H1 (cell line): ENCODE results near the gene KCNQ1. TPM values are rescaled to one million over a fixed set of nuclear protein-coding genes. Genes with fewer than 3 reads are reported as not detected.
A peak's percentile ranks its signal among the peaks of the same experiment; 100 is the strongest.

Experiments
- BACH1 ChIP-seq: IDR thresholded peaks from 2 replicates; pipeline ENCODE4 v1.6.1; 2012; ENCODE audit warnings: low read length, improper control_type of control experiment
- BRCA1 ChIP-seq: IDR thresholded peaks from 2 replicates; pipeline ENCODE4 v1.6.1; 2012; ENCODE audit warnings: low read depth, low read length, improper control_type of control experiment
- CBX5 ChIP-seq: fragments of 300-800, 300-1000 bp; sonication (generic); IDR thresholded peaks from 2 replicates; pipeline ENCODE4 v1.7.1; 2016; ENCODE audit warnings: antibody characterized with exemption, low read length, low read depth
- CREB1 ChIP-seq: IDR thresholded peaks from 2 replicates; pipeline ENCODE4 v1.6.1; 2012; ENCODE audit warnings: inconsistent platforms
- CTBP2 ChIP-seq: IDR thresholded peaks from 2 replicates; pipeline ENCODE4 v1.7.0; 2011; ENCODE audit warnings: borderline replicate concordance, mild to moderate bottlenecking, moderate library complexity, mixed read lengths, low read length; ENCODE audit not compliant: insufficient read depth, insufficient read length
- CTCF ChIP-seq, 3 experiments: IDR thresholded peaks; 1 replicate in 2 of 3; 2 replicates in 1 of 3; pipeline versions ENCODE4 v1.5.1 to v1.6.1; 2011; ENCODE audit warnings: low read length in 3 of 3, mild to moderate bottlenecking in 3 of 3, inconsistent platforms in 2 of 3, low read depth in 1 of 3, moderate library complexity in 1 of 3; ENCODE audit not compliant: insufficient read depth in 1 of 3; ENCODE audit errors: control extremely low read depth in 1 of 3
- EZH2 ChIP-seq: fragments of 200-600 bp; sonication (generic); IDR thresholded peaks from 2 replicates; pipeline ENCODE4 v1.7.1; 2012; ENCODE audit warnings: low read depth, mild to moderate bottlenecking, moderate library complexity, low read length, inconsistent platforms; ENCODE audit not compliant: severe bottlenecking
- GABPA ChIP-seq: IDR thresholded peaks from 2 replicates; pipeline ENCODE4 v1.6.1; 2011; ENCODE audit warnings: mild to moderate bottlenecking, low read length, moderate library complexity, borderline replicate concordance; ENCODE audit not compliant: insufficient read depth
- GTF2F1 ChIP-seq: IDR thresholded peaks from 2 replicates; pipeline ENCODE4 v1.6.1; 2012; ENCODE audit warnings: low read depth, low read length, improper control_type of control experiment, borderline replicate concordance
- HDAC6 ChIP-seq: IDR thresholded peaks from one replicate; pipeline ENCODE4 v1.7.1; 2012; ENCODE audit warnings: low read depth, mild to moderate bottlenecking, inconsistent platforms, low read length, moderate library complexity
- MAX ChIP-seq: IDR thresholded peaks from 2 replicates; pipeline ENCODE4 v1.6.1; 2012; ENCODE audit warnings: inconsistent platforms
- NANOG ChIP-seq: IDR thresholded peaks from 2 replicates; pipeline ENCODE4 v1.6.1; 2011; ENCODE audit warnings: low read length, low read depth, mild to moderate bottlenecking, inconsistent platforms; ENCODE audit not compliant: insufficient read depth, poor library complexity, severe bottlenecking
- NRF1 ChIP-seq: IDR thresholded peaks from 2 replicates; pipeline ENCODE4 v1.6.1; 2011; ENCODE audit warnings: mild to moderate bottlenecking, low read depth, low read length, improper control_type of control experiment
- SIN3A ChIP-seq, 2 experiments: IDR thresholded peaks in 1 of 2; conservative IDR thresholded peaks in 1 of 2; 2 replicates each; pipeline ENCODE4 v1.6.1; 2011 to 2012; ENCODE audit warnings: low read length in 2 of 2, improper control_type of control experiment in 1 of 2, low read depth in 1 of 2, mild to moderate bottlenecking in 1 of 2
- SP2 ChIP-seq: IDR thresholded peaks from 2 replicates; pipeline ENCODE4 v1.6.1; 2012; ENCODE audit warnings: mild to moderate bottlenecking, low read length, inconsistent platforms
- TAF7 ChIP-seq: optimal IDR thresholded peaks from 2 replicates; pipeline ENCODE3; 2011; ENCODE audit warnings: low read depth, mild to moderate bottlenecking, inconsistent platforms, low read length, moderate library complexity, borderline replicate concordance
- TBP ChIP-seq: IDR thresholded peaks from 2 replicates; pipeline ENCODE4 v1.6.1; 2011; ENCODE audit warnings: low read depth, low read length, improper control_type of control experiment
- YY1 ChIP-seq: IDR thresholded peaks from 2 replicates; pipeline ENCODE4 v1.6.1; 2011; ENCODE audit warnings: low read depth, mild to moderate bottlenecking, low read length
- ZNF274 ChIP-seq: IDR thresholded peaks from 2 replicates; pipeline ENCODE4 v1.7.0; 2012; ENCODE audit warnings: low read length, borderline replicate concordance; ENCODE audit errors: extremely low read depth
- polyA plus RNA-seq, 7 experiments: library from polyadenylated mRNA; depleted of rRNA in 3 of 7; stranded (reverse) in 5 of 7; unstranded in 2 of 7; fragments of >200 nt in 5 of 7; fragments of 200-250 nt in 2 of 7; gene quantifications; 1 replicate in 5 of 7; 2 replicates in 1 of 7; 4 replicates in 1 of 7; pipeline versions ENCODE4 v1.2.1 to v1.2.3, GENCODE V29; 2011 to 2013; ENCODE audit warnings: missing spikeins in 2 of 7, mixed read lengths in 2 of 7
- total RNA-seq: library from RNA; stranded (reverse); fragmentation: NEBNext Ultra II Directional; extraction: Animal tissue kit (Norgen Biotek cat#: 25700); gene quantifications from 2 replicates; pipeline ENCODE4 v1.2.1, GENCODE V29; 2021

Gene KCNQ1
- total and polyA plus RNA-seq, 2 of the 8 experiments (the other 6 are each of a cell fraction or from before 2014, with no cell fraction given) = 1.9 to 2.0 TPM

GRCh38 chr11:2699531-2700414, 255.0 kb downstream of the KCNQ1 start, which contains the start of gene KCNQ1OT1 (continued):
- TF ChIP-seq ZNF274 (no peak), CTCF (IDR thresholded peaks at IDR 0.05; ENCODE audit: control extremely low read depth in 1 of 3, insufficient read depth in 1 of 3, low read depth in 1 of 3, low read length in 3 of 3) (no peak), NANOG (no peak), CBX5 (no peak), TBP (peak; percentile 94), YY1 (no peak), BRCA1 (no peak), MAX (peak; percentile 56; the same call in 1 of the 2 replicates), GTF2F1 (no peak), CREB1 (peak; percentile 64; the same call in 1 of the 2 replicates), EZH2 (no peak), NRF1 (no peak; the same call in 1 of the 2 replicates), SP2 (no peak), GABPA (no peak), BACH1 (no peak), TAF7 (peak; percentile 79), SIN3A (conservative IDR thresholded peaks at IDR 0.05 in 1 of 2, IDR thresholded peaks at IDR 0.05 in 1 of 2; ENCODE audit: low read depth in 1 of 2, low read length in 2 of 2) (no peak), CTBP2 (no peak), HDAC6 (no peak)
